MCF 10A (cell line): Measurements from ENCODE around the gene NATD1. TPM values are rescaled to one million over a fixed set of nuclear protein-coding genes. Genes with fewer than 3 reads are reported as not detected.

Experiments
- BruUV-seq: library from RNA; stranded (reverse); fragments of 400-500 nt; replicated peaks from 2 replicates; lab custom pipeline; 2021; lab: Mats Ljungman, UMichigan
- CTCF ChIA-PET: fragments of 300-600 bp; sonication (Branson Sonifier 250); formaldehyde crosslinking; extraction: SDS; loops from one replicate; lab custom pipeline; 2021; ENCODE audit warnings: antibody characterized with exemption, inconsistent platforms; lab: Yijun Ruan, JAX
- POLR2A ChIA-PET: fragments of 300-600, 350-650 bp; sonication (Branson Sonifier 250); formaldehyde crosslinking; extraction: SDS; loops from one replicate; lab custom pipeline; 2020; ENCODE audit warnings: antibody characterized with exemption, inconsistent platforms; lab: Yijun Ruan, JAX
- DNase-seq: peaks from one replicate; pipeline ENCODE4 v3.0.0-alpha.2; 2018; ENCODE audit not compliant: unreplicated experiment
- H3K27ac Mint-ChIP-seq: one replicate; pipeline ENCODE4 v1.8.0; 2022; ENCODE audit warnings: mild to moderate bottlenecking, low read depth, mixed read lengths; ENCODE audit not compliant: unreplicated experiment
- H3K27me3 Mint-ChIP-seq: one replicate; pipeline ENCODE4 v1.8.0; 2022; ENCODE audit warnings: mixed read lengths; ENCODE audit not compliant: insufficient read depth, unreplicated experiment
- H3K36me3 Mint-ChIP-seq: one replicate; pipeline ENCODE4 v1.8.0; 2022; ENCODE audit warnings: mild to moderate bottlenecking, moderate library complexity, mixed read lengths; ENCODE audit not compliant: insufficient read depth, unreplicated experiment
- H3K4me1 Mint-ChIP-seq: one replicate; pipeline ENCODE4 v1.8.0; 2022; ENCODE audit warnings: mixed read lengths; ENCODE audit not compliant: insufficient read depth, unreplicated experiment
- H3K4me3 Mint-ChIP-seq: one replicate; pipeline ENCODE4 v1.8.0; 2022; ENCODE audit warnings: mild to moderate bottlenecking, moderate library complexity, mixed read lengths; ENCODE audit not compliant: unreplicated experiment
- H3K9me3 Mint-ChIP-seq: one replicate; pipeline ENCODE4 v1.8.0; 2022; ENCODE audit warnings: mixed read lengths; ENCODE audit not compliant: unreplicated experiment
- CTCF ChIP-seq: fragments of 200-600 bp; IDR thresholded peaks from one replicate; pipeline ENCODE4 v1.8.0; 2022; ENCODE audit warnings: antibody characterized with exemption, mild to moderate bottlenecking; ENCODE audit not compliant: unreplicated experiment
- intact Hi-C: fragments of 100-400 bp; cut with micrococcal nuclease; formaldehyde crosslinking; loops from 2 replicates; pipeline ENCODE4 v1.14.1; 2022
- total RNA-seq: library from RNA; stranded (reverse); gene quantifications from 2 replicates; pipeline ENCODE4 v1.2.3, GENCODE V29; 2022

NATD1 gene
- total RNA-seq, 1 experiment from 2014 or later = 2.3 TPM

- no peak overlapping the region for H3K4me3 Mint-ChIP-seq
- BruUV-seq = no TSS peak
- H3K27me3 Mint-ChIP-seq = no peaks in the 10 kb centered on the region
- no peak overlapping the region for H3K27ac Mint-ChIP-seq
- CTCF ChIA-PET = interaction anchor here (0.7 to 5.8 kb wide), 28 partner anchors 9 to 455 kb away, joined by 3 to 52 read pairs (median 4); partner anchors contain the start of gene DHRS7B
- H3K9me3 Mint-ChIP-seq = no peaks in the 10 kb centered on the region
- H3K36me3 Mint-ChIP-seq = no peaks in the 10 kb centered on the region
- intact Hi-C loops = no loop called here
- TF ChIP-seq CTCF = no peak
- peak; percentile 55 for DNase-seq
- peaks cover 33% of the 10 kb centered on the region for H3K4me1 Mint-ChIP-seq
- POLR2A ChIA-PET = interaction anchor here (1.1 to 1.6 kb wide), 2 partner anchors 9 to 65 kb away, joined by 3 to 5 read pairs; no protein-coding TSS in a partner anchor
Measured at GRCh38 chr17:21278450-21279197, 25.4 kb upstream of the NATD1 start.

GRCh38 chr17:21277332-21277731 is 24.1 kb upstream of the NATD1 start:
- TF ChIP-seq CTCF = no peak
- no TSS peak for BruUV-seq
- H3K27ac Mint-ChIP-seq = no peak overlapping the region
- no peaks in the 10 kb centered on the region for H3K27me3 Mint-ChIP-seq
- CTCF ChIA-PET = interaction anchor here (0.7 to 5.8 kb wide), 11 partner anchors 8 to 235 kb away, joined by 3 to 52 read pairs (median 4); no protein-coding TSS in a partner anchor
- no peak overlapping the region for H3K4me3 Mint-ChIP-seq
- peaks cover 27% of the 10 kb centered on the region for H3K4me1 Mint-ChIP-seq
- no peak for DNase-seq
- intact Hi-C loops = no loop called here
- H3K9me3 Mint-ChIP-seq = no peaks in the 10 kb centered on the region
- POLR2A ChIA-PET = interaction anchor here (1.0 to 3.9 kb wide), 2 partner anchors 9 to 24 kb away, joined by 3 to 39 read pairs; partner anchors contain the start of gene NATD1
- no peaks in the 10 kb centered on the region for H3K36me3 Mint-ChIP-seq

- ChIA-PET POLR2A (interaction anchor here (1.9 to 3.9 kb wide), 4 partner anchors 10 to 233 kb away, joined by 6 to 39 read pairs (median 11); partner anchors contain the start of genes TMEM11 and USP22), CTCF (interaction anchor here (0.6 to 5.8 kb wide), 12 partner anchors 9 to 236 kb away, joined by 3 to 52 read pairs (median 4); partner anchors contain the start of gene TMEM11)
- H3K4me1 Mint-ChIP-seq = peaks cover 19% of the 10 kb centered on the region
- no peak for DNase-seq
- no peaks in the 10 kb centered on the region for H3K9me3 Mint-ChIP-seq
- no peak for TF ChIP-seq CTCF
- BruUV-seq = no TSS peak
- intact Hi-C loops = no loop called here
- H3K27me3 Mint-ChIP-seq = no peaks in the 10 kb centered on the region
- H3K36me3 Mint-ChIP-seq = no peaks in the 10 kb centered on the region
- H3K27ac Mint-ChIP-seq = no peak overlapping the region
- H3K4me3 Mint-ChIP-seq = peak overlapping the region; percentile 77
Measured at GRCh38 chr17:21276264-21276588, 23.0 kb upstream of the NATD1 start.

- Mint-ChIP-seq H3K9me3 (no peaks in the 10 kb centered on the region), H3K27ac (peak overlapping the region; percentile 75), H3K4me3 (peak overlapping the region; percentile 77), H3K36me3 (no peaks in the 10 kb centered on the region), H3K27me3 (no peaks in the 10 kb centered on the region), H3K4me1 (peaks cover 19% of the 10 kb centered on the region)
- peak; percentile 80 for DNase-seq
- no TSS peak for BruUV-seq
- CTCF ChIA-PET = interaction anchor here (0.6 to 5.8 kb wide), 9 partner anchors 11 to 237 kb away, joined by 3 to 52 read pairs (median 4); partner anchors contain the start of gene TMEM11
- intact Hi-C loops = no loop called here
- POLR2A ChIA-PET = interaction anchor here (0.9 to 3.9 kb wide), 6 partner anchors 11 to 232 kb away, joined by 3 to 39 read pairs (median 6); partner anchors contain the start of genes NATD1, TMEM11 and USP22
- TF ChIP-seq CTCF = no peak
Measured at GRCh38 chr17:21275579-21276263, 22.5 kb upstream of the NATD1 start.
